ENCODE data around the gene LIMD2.

GRCh38 chr17:63685041-63685440 lies 14.9 kb downstream of the LIMD2 start:
- TF ChIP-seq CTCF (conservative IDR thresholded peaks at IDR 0.05 in 1 of 2, IDR thresholded peaks at IDR 0.05 in 1 of 2; ENCODE audit: extremely low read depth in 1 of 2, insufficient read depth in 1 of 2, low read depth in 1 of 2, low read length in 2 of 2) (no peak), EZH2 (IDR thresholded peaks at IDR 0.05; ENCODE audit: borderline replicate concordance, low read length) (no peak)

Measured in mammary epithelial cell (primary cell).